GM18951 (cell line): ENCODE data around the gene RAB15.

Experiments
- POLR2A ChIP-seq: IDR thresholded peaks from 4 replicates; pipeline ENCODE4 v1.6.1; 2011; ENCODE audit warnings: mild to moderate bottlenecking; ENCODE audit not compliant: insufficient read length, insufficient read depth; ENCODE audit errors: extremely low read depth
- in situ Hi-C: fragments of 300-500 bp; cut with MboI; formaldehyde crosslinking; loops from one replicate; pipeline ENCODE4 v1.12.0; 2022; ENCODE audit warnings: low sequenced_read_pairs, mixed read lengths, inconsistent platforms; ENCODE audit not compliant: unreplicated experiment

Gene RAB15

DNA sequence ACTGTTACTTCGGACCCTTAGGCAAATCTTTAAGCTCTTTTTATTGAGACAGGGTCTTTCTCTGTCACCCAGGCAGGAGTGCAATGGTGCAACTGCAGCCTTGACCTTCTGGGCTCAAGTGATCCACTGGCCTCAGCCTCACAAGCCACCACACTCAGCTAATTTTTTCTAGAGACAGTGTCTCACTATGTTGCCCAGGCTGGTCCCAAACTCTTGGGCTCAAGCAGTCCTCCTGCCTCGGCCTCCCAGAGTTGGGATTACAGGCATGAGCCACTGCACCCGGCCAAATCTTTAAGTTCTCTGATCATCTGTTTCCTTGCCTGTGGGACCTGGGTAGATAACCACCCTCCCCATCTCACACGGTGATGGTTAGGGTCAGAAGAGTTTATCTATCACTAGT lies 27.3 kb downstream of the RAB15 start:
- TF ChIP-seq POLR2A: no peak
- in situ Hi-C loops: no loop called here

- in situ Hi-C loops: no loop called here
- TF ChIP-seq POLR2A: no peak
Observed at GRCh38 chr14:64944041-64944440, 28.1 kb downstream of the RAB15 start.

DNA sequence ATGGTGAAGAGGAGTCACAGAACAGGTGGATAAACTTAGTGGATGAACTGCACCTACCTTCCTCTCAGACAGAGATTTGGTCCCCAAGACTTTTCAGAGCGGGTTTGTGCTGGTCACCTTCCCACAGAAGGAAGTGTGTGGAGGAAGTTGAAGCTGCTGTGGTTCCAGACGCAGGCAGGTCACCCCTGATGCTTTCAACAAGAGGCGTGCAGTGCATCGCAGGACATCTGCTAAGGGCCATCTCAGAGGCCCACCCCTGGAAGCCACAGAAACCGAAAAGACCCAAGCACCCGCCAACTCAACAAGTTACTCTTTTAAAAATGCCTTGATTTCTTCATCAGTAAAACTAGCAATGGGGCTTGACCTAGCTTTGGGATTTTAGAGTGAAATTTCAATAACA lies 28.6 kb downstream of the RAB15 start:
- in situ Hi-C loops: no loop called here
- TF ChIP-seq POLR2A: no peak

- in situ Hi-C loops: no loop called here
- TF ChIP-seq POLR2A: no peak
Observed at GRCh38 chr14:64942531-64943111, 29.5 kb downstream of the RAB15 start, which contains the start of gene GPX2. GPX2 (minus strand) TSS chr14:64942745; CDS start chr14:64942726, 19 bp downstream.

DNA sequence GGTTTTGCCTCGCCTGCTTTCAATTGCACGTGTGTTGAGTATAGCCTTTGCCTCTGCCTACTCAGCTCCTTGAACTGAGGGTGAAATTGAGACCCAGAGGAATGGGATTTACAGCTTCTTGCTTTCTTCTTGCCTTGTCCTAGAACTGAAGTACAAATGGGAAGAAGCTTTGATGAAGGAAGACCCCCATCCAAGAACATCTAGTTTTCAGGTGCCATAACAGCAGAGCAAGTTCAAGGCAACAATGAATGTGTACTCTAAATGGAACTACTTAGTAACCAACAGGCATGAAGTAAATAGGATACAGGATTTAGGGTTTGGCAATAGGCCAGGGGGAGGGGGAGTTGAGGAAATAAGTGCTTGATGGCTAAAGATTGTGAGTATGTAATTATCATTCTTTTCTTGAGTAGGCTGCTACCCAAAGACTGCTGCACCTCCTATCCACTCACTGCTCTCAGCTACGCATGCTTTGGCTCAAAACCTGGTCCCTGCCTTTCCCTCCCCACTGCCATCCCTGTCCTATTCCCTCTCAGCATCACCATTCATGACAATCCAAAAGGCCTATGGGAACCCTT lies 31.7 kb downstream of the RAB15 start:
- no peak for TF ChIP-seq POLR2A
- in situ Hi-C loops: no loop called here

GRCh38 chr14:64939817-64940190 lies 32.3 kb downstream of the RAB15 start:
- in situ Hi-C loops: no loop called here
- no peak for TF ChIP-seq POLR2A

GRCh38 chr14:64938972-64939816 lies 32.9 kb downstream of the RAB15 start:
- in situ Hi-C loops: no loop called here
- TF ChIP-seq POLR2A: no peak

DNA sequence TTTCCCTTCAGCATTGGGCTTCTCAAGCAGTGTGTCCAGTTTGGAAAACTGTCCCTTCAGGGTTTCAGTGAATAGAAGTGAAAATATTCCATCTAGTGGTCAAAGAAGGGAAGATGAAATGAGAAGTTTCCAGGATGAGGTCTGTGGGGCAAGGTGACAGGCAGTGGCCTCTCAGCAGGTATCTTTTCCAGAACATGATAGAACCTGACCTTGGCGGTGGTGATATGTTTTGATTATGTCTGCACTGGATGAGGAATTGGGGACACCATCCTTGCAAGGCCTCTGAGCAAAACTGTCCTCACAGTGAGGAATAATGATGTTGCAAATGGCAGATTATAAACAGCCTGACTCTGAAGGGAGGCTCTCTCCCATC lies 34.3 kb downstream of the RAB15 start:
- TF ChIP-seq POLR2A: no peak

GRCh38 chr14:64937171-64937820 lies 34.8 kb downstream of the RAB15 start:
- in situ Hi-C loops: no loop called here
- no peak for TF ChIP-seq POLR2A

More for the DNA sequence above, 34.3 kb downstream of the RAB15 start:
- in situ Hi-C loops: no loop called here

GRCh38 chr14:64935508-64935907 lies 36.6 kb downstream of the RAB15 start:
- in situ Hi-C loops: no loop called here
- no peak for TF ChIP-seq POLR2A

- no peak for TF ChIP-seq POLR2A
- in situ Hi-C loops: no loop called here
Observed at GRCh38 chr14:64934338-64934929, 37.7 kb downstream of the RAB15 start.

- TF ChIP-seq POLR2A: no peak
- in situ Hi-C loops: no loop called here
Observed at GRCh38 chr14:64932231-64932630, 39.9 kb downstream of the RAB15 start.

- TF ChIP-seq POLR2A: no peak
- in situ Hi-C loops: no loop called here
Observed at GRCh38 chr14:64931123-64931522, 41.0 kb downstream of the RAB15 start.
